Hepatocyte (in vitro differentiated cells): Measurements from ENCODE around the gene STAP1. TPM values are rescaled to one million over a fixed set of nuclear protein-coding genes. Genes with fewer than 3 reads are reported as not detected.

Experiments used
- DNase-seq: peaks from one replicate; pipeline ENCODE4 v3.0.0-alpha.2; 2016; ENCODE audit warnings: low spot score
- H2AFZ ChIP-seq: fragments of 200-600 bp; sonication (generic); 2 replicates; pipeline ENCODE4 v1.6.0; 2016; ENCODE audit warnings: antibody characterized with exemption, mild to moderate bottlenecking
- H3K27ac ChIP-seq: fragments of 200-600 bp; sonication (generic); 2 replicates; pipeline ENCODE4 v1.5.1; 2016; ENCODE audit warnings: mild to moderate bottlenecking
- H3K27me3 ChIP-seq: fragments of 200-600 bp; sonication (generic); 2 replicates; pipeline ENCODE4 v1.6.1; 2016
- H3K36me3 ChIP-seq: fragments of 200-600 bp; sonication (generic); replicated peaks from 2 replicates; pipeline ENCODE4 v1.5.1; 2016; ENCODE audit warnings: low read depth; ENCODE audit not compliant: insufficient read depth
- H3K4me1 ChIP-seq: fragments of 200-600 bp; sonication (generic); 2 replicates; pipeline ENCODE4 v1.5.1; 2016; ENCODE audit warnings: mild to moderate bottlenecking, moderate library complexity; ENCODE audit not compliant: insufficient read depth
- H3K4me2 ChIP-seq: fragments of 200-600 bp; sonication (generic); 2 replicates; pipeline ENCODE4 v1.6.0; 2016
- H3K4me3 ChIP-seq: fragments of 200-600 bp; sonication (generic); 2 replicates; pipeline ENCODE4 v1.5.1; 2016; ENCODE audit warnings: mild to moderate bottlenecking
- H3K79me2 ChIP-seq: fragments of 200-600 bp; sonication (generic); 2 replicates; pipeline ENCODE4 v1.6.0; 2017; ENCODE audit warnings: mild to moderate bottlenecking
- H3K9me2 ChIP-seq: fragments of 200-600 bp; sonication (generic); replicated peaks from 2 replicates; pipeline ENCODE4 v1.6.0; 2017; ENCODE audit warnings: mild to moderate bottlenecking; ENCODE audit not compliant: insufficient read depth
- H3K9me3 ChIP-seq: fragments of 200-600 bp; sonication (generic); 2 replicates; pipeline ENCODE4 v1.5.1; 2016; ENCODE audit warnings: low read depth, mild to moderate bottlenecking
- H4K20me1 ChIP-seq: fragments of 200-600 bp; sonication (generic); 2 replicates; pipeline ENCODE4 v1.6.0; 2016; ENCODE audit warnings: mild to moderate bottlenecking; ENCODE audit not compliant: insufficient read depth, poor library complexity, severe bottlenecking
- EZH2 ChIP-seq: fragments of 200-600 bp; sonication (generic); IDR thresholded peaks from 2 replicates; pipeline ENCODE4 v1.6.1; 2016; ENCODE audit warnings: antibody characterized with exemption, mild to moderate bottlenecking, borderline replicate concordance
- EZH2phosphoT487 ChIP-seq: fragments of 200-600 bp; sonication (generic); IDR thresholded peaks from one replicate; pipeline ENCODE4 v1.6.1; 2018; ENCODE audit warnings: antibody characterized with exemption, mild to moderate bottlenecking, low read depth, moderate library complexity; ENCODE audit not compliant: unreplicated experiment, severe bottlenecking
- WGBS: methylation state at CpG from one replicate; pipeline ENCODE4 v1.1.6; 2016; ENCODE audit warnings: low lambda C conversion rate; ENCODE audit errors: missing lambda C conversion rate; 5-methylcytosine and 5-hydroxymethylcytosine counted together
- polyA plus RNA-seq: library from polyadenylated mRNA; unstranded; fragments of >200 nt; fragmentation: Nextera tagmentation; extraction: Ambion mirVana; gene quantifications from 2 replicates; pipeline ENCODE4 v1.2.1, GENCODE V29; 2016
- total RNA-seq: library from RNA; depleted of rRNA; stranded (reverse); fragments of >200 nt; gene quantifications from 2 replicates; pipeline ENCODE4 v1.2.3, GENCODE V29; 2014
- TF ChIP-seq, protein P1 (sequence below): fragments of 200-600 bp; sonication (generic); IDR thresholded peaks from 2 replicates; pipeline ENCODE4 v1.5.1; 2016; ENCODE audit warnings: antibody characterized with exemption, mild to moderate bottlenecking; ENCODE audit not compliant: poor library complexity

Gene STAP1
- total and polyA plus RNA-seq, 2 experiments from 2014 or later: not detected

- H3K36me3 ChIP-seq: no peaks in the 10 kb centered on the region
- peaks cover 37% of the 10 kb centered on the region for H3K79me2 ChIP-seq
- H3K4me3 ChIP-seq: no peak overlapping the region
- 54% methylated on average over 4 of the region's 4 CpGs for WGBS
- H3K27ac ChIP-seq: peak overlapping the region; percentile 41
- H3K9me2 ChIP-seq: no peaks in the 10 kb centered on the region
- DNase-seq: no peak
- peaks cover 12% of the 10 kb centered on the region for H3K4me1 ChIP-seq
- TF ChIP-seq EZH2: no peak
- TF ChIP-seq, protein P1, sequence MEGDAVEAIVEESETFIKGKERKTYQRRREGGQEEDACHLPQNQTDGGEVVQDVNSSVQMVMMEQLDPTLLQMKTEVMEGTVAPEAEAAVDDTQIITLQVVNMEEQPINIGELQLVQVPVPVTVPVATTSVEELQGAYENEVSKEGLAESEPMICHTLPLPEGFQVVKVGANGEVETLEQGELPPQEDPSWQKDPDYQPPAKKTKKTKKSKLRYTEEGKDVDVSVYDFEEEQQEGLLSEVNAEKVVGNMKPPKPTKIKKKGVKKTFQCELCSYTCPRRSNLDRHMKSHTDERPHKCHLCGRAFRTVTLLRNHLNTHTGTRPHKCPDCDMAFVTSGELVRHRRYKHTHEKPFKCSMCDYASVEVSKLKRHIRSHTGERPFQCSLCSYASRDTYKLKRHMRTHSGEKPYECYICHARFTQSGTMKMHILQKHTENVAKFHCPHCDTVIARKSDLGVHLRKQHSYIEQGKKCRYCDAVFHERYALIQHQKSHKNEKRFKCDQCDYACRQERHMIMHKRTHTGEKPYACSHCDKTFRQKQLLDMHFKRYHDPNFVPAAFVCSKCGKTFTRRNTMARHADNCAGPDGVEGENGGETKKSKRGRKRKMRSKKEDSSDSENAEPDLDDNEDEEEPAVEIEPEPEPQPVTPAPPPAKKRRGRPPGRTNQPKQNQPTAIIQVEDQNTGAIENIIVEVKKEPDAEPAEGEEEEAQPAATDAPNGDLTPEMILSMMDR: no peak
- TF ChIP-seq EZH2phosphoT487: no peak
- H3K9me3 ChIP-seq: no peaks in the 10 kb centered on the region
- H4K20me1 ChIP-seq: no peaks in the 10 kb centered on the region
- peak overlapping the region; percentile 67 for H3K4me2 ChIP-seq
- peak overlapping the region; percentile 48 for H2AFZ ChIP-seq
- H3K27me3 ChIP-seq: no peaks in the 10 kb centered on the region
Observed at GRCh38 chr4:67546004-67546356, 12.5 kb upstream of the STAP1 start.

GRCh38 chr4:67546971-67547370, 11.6 kb upstream of the STAP1 start:
- Histone ChIP-seq H3K36me3 (no peaks in the 10 kb centered on the region), H3K27ac (no peak overlapping the region), H4K20me1 (no peaks in the 10 kb centered on the region), H2AFZ (no peak overlapping the region), H3K4me1 (peaks cover 12% of the 10 kb centered on the region), H3K27me3 (no peaks in the 10 kb centered on the region), H3K4me3 (no peak overlapping the region), H3K4me2 (no peak overlapping the region), H3K9me2 (no peaks in the 10 kb centered on the region), H3K9me3 (no peaks in the 10 kb centered on the region), H3K79me2 (peaks cover 31% of the 10 kb centered on the region)
- DNase-seq: peak; percentile 15
- 54% methylated on average over 4 of the region's 4 CpGs for WGBS
- no peak for TF ChIP-seq EZH2
- TF ChIP-seq, protein P1: no peak
- TF ChIP-seq EZH2phosphoT487: no peak

DNA sequence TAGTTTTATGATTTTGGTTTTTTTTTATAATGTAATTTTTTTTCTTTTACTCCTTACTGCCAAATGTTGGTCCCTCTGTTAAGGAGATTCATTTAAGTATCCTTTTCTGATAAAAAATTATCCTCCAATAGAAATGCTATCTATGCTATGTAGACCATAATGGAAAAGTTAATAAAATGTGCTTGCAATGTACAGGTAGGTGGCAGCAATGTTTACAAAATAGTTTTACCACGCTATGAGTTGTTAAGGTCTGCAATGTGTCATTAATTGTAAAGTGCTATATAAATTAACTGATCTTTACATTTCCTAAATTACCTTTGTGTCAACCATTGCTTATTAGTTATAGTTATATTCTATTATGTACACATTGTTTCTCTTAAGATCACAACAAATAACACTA, 9.4 kb upstream of the STAP1 start:
- Histone ChIP-seq H2AFZ (no peak overlapping the region), H3K27me3 (no peaks in the 10 kb centered on the region), H3K36me3 (no peaks in the 10 kb centered on the region), H3K27ac (no peak overlapping the region), H4K20me1 (no peaks in the 10 kb centered on the region), H3K4me2 (no peak overlapping the region), H3K4me3 (no peak overlapping the region), H3K79me2 (peaks cover 9% of the 10 kb centered on the region), H3K9me2 (no peaks in the 10 kb centered on the region), H3K9me3 (no peaks in the 10 kb centered on the region), H3K4me1 (no peaks in the 10 kb centered on the region)
- DNase-seq: no peak
- 39% methylated on average over 1 of the region's 1 CpG for WGBS
- no peak for TF ChIP-seq EZH2phosphoT487
- TF ChIP-seq, protein P1: peak; percentile 32

GRCh38 chr4:67550451-67550850, 8.1 kb upstream of the STAP1 start:
- no peak overlapping the region for H3K27ac ChIP-seq
- no peaks in the 10 kb centered on the region for H4K20me1 ChIP-seq
- no peak for DNase-seq
- no peaks in the 10 kb centered on the region for H3K4me1 ChIP-seq
- no peaks in the 10 kb centered on the region for H3K9me2 ChIP-seq
- no peak overlapping the region for H2AFZ ChIP-seq
- H3K4me2 ChIP-seq: no peak overlapping the region
- TF ChIP-seq, protein P1: no peak
- TF ChIP-seq EZH2 (no peak), EZH2phosphoT487 (no peak)
- no peaks in the 10 kb centered on the region for H3K9me3 ChIP-seq
- no peaks in the 10 kb centered on the region for H3K27me3 ChIP-seq
- H3K36me3 ChIP-seq: no peaks in the 10 kb centered on the region
- no peak overlapping the region for H3K4me3 ChIP-seq
- H3K79me2 ChIP-seq: no peaks in the 10 kb centered on the region
